CD14-positive monocyte (primary cell): ENCODE results near the gene ADH1C. TPM values are rescaled to one million over a fixed set of nuclear protein-coding genes. Genes with fewer than 3 reads are reported as not detected.

Source experiments
- DNase-seq, 3 donors: peaks; one replicate each; pipeline ENCODE4 v3.0.0-alpha.2; 2011 to 2022
- H2AFZ ChIP-seq: 2 replicates; pipeline ENCODE4 v1.6.0; 2012; ENCODE audit warnings: mild to moderate bottlenecking, low read depth, low read length, inconsistent platforms; ENCODE audit not compliant: insufficient read depth, poor library complexity, severe bottlenecking
- H3K27ac ChIP-seq, 2 donors: 1 replicate in 1 of 2; 2 replicates in 1 of 2; pipeline ENCODE4 v1.5.1; 2012 to 2013; ENCODE audit warnings: low read length in 2 of 2, control low read depth in 1 of 2, inconsistent platforms in 1 of 2, low read depth in 1 of 2, mild to moderate bottlenecking in 1 of 2
- H3K27me3 ChIP-seq, 2 donors: one replicate each; pipeline versions ENCODE4 v1.6.0 to v1.6.1; 2011 to 2013; ENCODE audit warnings: low read length in 2 of 2; ENCODE audit not compliant: control insufficient read depth in 2 of 2, insufficient read depth in 2 of 2
- H3K36me3 ChIP-seq, 2 donors: replicated peaks in 1 of 2; 1 replicate in 1 of 2; 2 replicates in 1 of 2; pipeline versions ENCODE4 v1.5.1 to v1.6.1; 2012 to 2013; ENCODE audit warnings: low read length in 2 of 2, control low read depth in 1 of 2, inconsistent platforms in 1 of 2, mild to moderate bottlenecking in 1 of 2; ENCODE audit not compliant: insufficient read depth in 2 of 2, control insufficient read depth in 1 of 2
- H3K4me1 ChIP-seq, 2 donors: 1 replicate in 1 of 2; 2 replicates in 1 of 2; pipeline versions ENCODE4 v1.5.1 to v1.6.1; 2012 to 2013; ENCODE audit warnings: low read length in 2 of 2, control low read depth in 1 of 2, inconsistent platforms in 1 of 2, mild to moderate bottlenecking in 1 of 2, moderate library complexity in 1 of 2; ENCODE audit not compliant: insufficient read depth in 2 of 2, control insufficient read depth in 1 of 2
- H3K4me2 ChIP-seq: replicated peaks from 2 replicates; pipeline ENCODE3; 2012; ENCODE audit warnings: low read length, moderate library complexity, mild to moderate bottlenecking; ENCODE audit not compliant: poor library complexity, severe bottlenecking; ENCODE audit errors: extremely low read depth
- H3K4me3 ChIP-seq, 3 experiments: fragments of 200-600 bp in 1 of 3; sonication (generic) in 1 of 3; replicated peaks in 1 of 3; 1 replicate in 2 of 3; 2 replicates in 1 of 3; pipeline ENCODE4 v1.5.1; 2011 to 2013; ENCODE audit warnings: low read length in 3 of 3, mild to moderate bottlenecking in 3 of 3, control low read depth in 2 of 3, low read depth in 2 of 3, inconsistent platforms in 1 of 3, moderate library complexity in 1 of 3
- H3K79me2 ChIP-seq: 2 replicates; pipeline ENCODE4 v1.6.0; 2012; ENCODE audit warnings: mild to moderate bottlenecking, control low read depth, inconsistent platforms, low read length, moderate library complexity; ENCODE audit not compliant: insufficient read depth
- H3K9ac ChIP-seq: 2 replicates; pipeline ENCODE4 v1.6.0; 2017; ENCODE audit warnings: low read length, mild to moderate bottlenecking; ENCODE audit not compliant: insufficient read depth, poor library complexity, severe bottlenecking
- H3K9me3 ChIP-seq, 2 donors: replicated peaks in 1 of 2; 1 replicate in 1 of 2; 2 replicates in 1 of 2; pipeline versions ENCODE4 v1.5.1 to v1.6.1; 2012 to 2013; ENCODE audit warnings: low read length in 2 of 2, control low read depth in 1 of 2; ENCODE audit not compliant: control insufficient read depth in 1 of 2, insufficient read depth in 1 of 2
- H4K20me1 ChIP-seq: 2 replicates; pipeline ENCODE4 v1.6.0; 2012; ENCODE audit warnings: mild to moderate bottlenecking, low read length, control low read depth, moderate library complexity; ENCODE audit not compliant: insufficient read depth
- H3K27ac Mint-ChIP-seq, 7 donors: one replicate each; pipeline ENCODE4 v1.8.0; 2020; ENCODE audit warnings: mild to moderate bottlenecking in 7 of 7, mixed read lengths in 7 of 7, moderate library complexity in 6 of 7, inconsistent platforms in 2 of 7
- H3K27me3 Mint-ChIP-seq, 3 donors: one replicate each; pipeline ENCODE4 v1.8.0; 2021 to 2022; ENCODE audit warnings: low read depth in 3 of 3, mild to moderate bottlenecking in 3 of 3, mixed read lengths in 3 of 3, moderate library complexity in 3 of 3, inconsistent platforms in 1 of 3
- H3K36me3 Mint-ChIP-seq, 2 donors: one replicate each; pipeline ENCODE4 v1.8.0; 2020; ENCODE audit warnings: mixed read lengths in 2 of 2, inconsistent platforms in 1 of 2, mild to moderate bottlenecking in 1 of 2
- H3K4me1 Mint-ChIP-seq: one replicate; pipeline ENCODE4 v1.8.0; 2020; ENCODE audit warnings: mild to moderate bottlenecking, mixed read lengths
- H3K4me3 Mint-ChIP-seq, 2 donors: one replicate each; pipeline ENCODE4 v1.8.0; 2020; ENCODE audit warnings: mild to moderate bottlenecking in 2 of 2, mixed read lengths in 2 of 2, moderate library complexity in 1 of 2
- H3K9me3 Mint-ChIP-seq, 7 donors: one replicate each; pipeline ENCODE4 v1.8.0; 2020 to 2022; ENCODE audit warnings: mixed read lengths in 7 of 7, mild to moderate bottlenecking in 6 of 7, moderate library complexity in 6 of 7, inconsistent platforms in 2 of 7
- CTCF ChIP-seq: fragments of 200-600 bp; IDR thresholded peaks from one replicate; pipeline ENCODE4 v1.8.0; 2022; ENCODE audit warnings: antibody characterized with exemption, mild to moderate bottlenecking
- intact Hi-C, 2 donors: fragments of 100-400 bp; cut with micrococcal nuclease; formaldehyde crosslinking; loops; one replicate each; pipeline versions ENCODE4 v1.15.0 to v1.15.1; 2023
- polyA plus RNA-seq, 3 donors: library from polyadenylated mRNA; depleted of rRNA in 1 of 3; unstranded in 2 of 3; stranded (reverse) in 1 of 3; fragments of 300-500 nt in 2 of 3; fragments of >200 nt in 1 of 3; fragmentation: Illumina TruSeq in 2 of 3; gene quantifications; 1 replicate in 2 of 3; 2 replicates in 1 of 3; pipeline ENCODE4 v1.2.3, GENCODE V29; 2012 to 2021

Gene ADH1C
- polyA plus RNA-seq, 3 donors: not detected

GRCh38 chr4:99361899-99362275 lies 9.3 kb upstream of the ADH1C start:
- H3K36me3 ChIP-seq: no peaks in the 10 kb centered on the region
- peaks cover 6 to 10% of the 10 kb centered on the region in 2 donors for H3K9me3 ChIP-seq
- no peaks in the 10 kb centered on the region for H4K20me1 ChIP-seq
- no peak for TF ChIP-seq CTCF
- no peak overlapping the region for H2AFZ ChIP-seq
- intact Hi-C loops: no loop called here
- no peaks in the 10 kb centered on the region for H3K79me2 ChIP-seq
- Mint-ChIP-seq H3K36me3 (no peaks in the 10 kb centered on the region), H3K9me3 (peaks cover 2 to 16% (median 8%) of the 10 kb centered on the region in 7 donors), H3K27me3 (peaks cover 0 to 2% (median 0%) of the 10 kb centered on the region in 3 donors), H3K4me3 (no peak overlapping the region), H3K4me1 (no peaks in the 10 kb centered on the region), H3K27ac (peak overlapping the region in 1 of 7 donors; percentile 49)
- H3K9ac ChIP-seq: no peak overlapping the region
- DNase-seq: no peak
- no peak overlapping the region for H3K27ac ChIP-seq
- no peaks in the 10 kb centered on the region for H3K27me3 ChIP-seq
- no peak overlapping the region for H3K4me3 ChIP-seq
- H3K4me2 ChIP-seq: no peak overlapping the region
- no peaks in the 10 kb centered on the region for H3K4me1 ChIP-seq

- no peaks in the 10 kb centered on the region for H3K36me3 Mint-ChIP-seq
- DNase-seq: no peak
- Histone ChIP-seq H2AFZ (no peak overlapping the region), H3K79me2 (no peaks in the 10 kb centered on the region), H3K27ac (no peak overlapping the region), H3K27me3 (no peaks in the 10 kb centered on the region), H3K4me1 (no peaks in the 10 kb centered on the region), H3K36me3 (no peaks in the 10 kb centered on the region), H3K9ac (no peak overlapping the region), H4K20me1 (no peaks in the 10 kb centered on the region), H3K9me3 (peaks cover 6 to 10% of the 10 kb centered on the region in 2 donors), H3K4me3 (no peak overlapping the region), H3K4me2 (no peak overlapping the region)
- no peaks in the 10 kb centered on the region for H3K27me3 Mint-ChIP-seq
- no peak overlapping the region for H3K27ac Mint-ChIP-seq
- intact Hi-C loops: no loop called here
- no peak for TF ChIP-seq CTCF
- H3K9me3 Mint-ChIP-seq: peaks cover 2 to 16% (median 8%) of the 10 kb centered on the region in 7 donors
- no peaks in the 10 kb centered on the region for H3K4me1 Mint-ChIP-seq
- H3K4me3 Mint-ChIP-seq: no peak overlapping the region
Measured at GRCh38 chr4:99361268-99361898, 8.8 kb upstream of the ADH1C start.
